Body of pancreas (tissue), 4 donors: ENCODE measurements around the gene NPAT.

Experiments
- POLR2A ChIP-seq, 3 donors: fragments of 450-650 bp; IDR thresholded peaks; one replicate each; pipeline ENCODE4 v1.6.1; 2016; ENCODE audit warnings: antibody characterized with exemption in 3 of 3, mild to moderate bottlenecking in 2 of 3
- TF ChIP-seq, protein P1 (sequence below), 7 experiments: fragments of 450-650 bp in 4 of 7; fragments of 200-600 bp in 3 of 7; sonication (generic) in 3 of 7; IDR thresholded peaks; one replicate each; pipeline ENCODE4 v1.5.1; 2016 to 2019; ENCODE audit warnings: antibody characterized with exemption in 7 of 7

DNA sequence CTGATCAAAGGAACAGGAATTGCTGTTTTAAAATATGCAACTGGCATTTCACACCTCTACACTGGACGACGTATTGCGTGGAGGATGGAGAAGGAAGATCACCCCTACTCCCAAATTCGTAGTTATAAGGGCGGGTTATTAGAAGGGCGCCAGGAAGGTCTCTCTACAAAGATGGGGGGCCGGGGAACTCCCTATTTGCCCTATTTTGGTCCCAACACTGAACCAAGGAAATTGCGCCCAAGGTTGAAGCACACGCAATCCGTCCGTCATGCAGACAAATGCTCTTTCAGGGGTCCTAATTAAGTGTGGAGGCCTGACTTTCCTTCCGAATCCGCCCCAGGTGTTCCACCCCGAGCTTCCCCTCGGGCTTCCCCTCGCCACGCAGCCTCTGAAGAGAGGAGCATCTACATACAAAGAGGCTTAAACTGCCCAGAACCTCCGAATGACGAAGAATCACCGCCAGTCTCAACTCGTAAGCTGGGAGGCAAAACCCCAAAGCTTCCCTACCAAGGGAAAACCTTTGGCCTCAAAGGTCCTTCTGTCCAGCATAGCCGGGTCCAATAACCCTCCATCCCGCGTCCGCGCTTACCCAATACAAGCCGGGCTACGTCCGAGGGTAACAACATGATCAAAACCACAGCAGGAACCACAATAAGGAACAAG is 396 bp downstream of the NPAT start:
- TF ChIP-seq, protein P1, sequence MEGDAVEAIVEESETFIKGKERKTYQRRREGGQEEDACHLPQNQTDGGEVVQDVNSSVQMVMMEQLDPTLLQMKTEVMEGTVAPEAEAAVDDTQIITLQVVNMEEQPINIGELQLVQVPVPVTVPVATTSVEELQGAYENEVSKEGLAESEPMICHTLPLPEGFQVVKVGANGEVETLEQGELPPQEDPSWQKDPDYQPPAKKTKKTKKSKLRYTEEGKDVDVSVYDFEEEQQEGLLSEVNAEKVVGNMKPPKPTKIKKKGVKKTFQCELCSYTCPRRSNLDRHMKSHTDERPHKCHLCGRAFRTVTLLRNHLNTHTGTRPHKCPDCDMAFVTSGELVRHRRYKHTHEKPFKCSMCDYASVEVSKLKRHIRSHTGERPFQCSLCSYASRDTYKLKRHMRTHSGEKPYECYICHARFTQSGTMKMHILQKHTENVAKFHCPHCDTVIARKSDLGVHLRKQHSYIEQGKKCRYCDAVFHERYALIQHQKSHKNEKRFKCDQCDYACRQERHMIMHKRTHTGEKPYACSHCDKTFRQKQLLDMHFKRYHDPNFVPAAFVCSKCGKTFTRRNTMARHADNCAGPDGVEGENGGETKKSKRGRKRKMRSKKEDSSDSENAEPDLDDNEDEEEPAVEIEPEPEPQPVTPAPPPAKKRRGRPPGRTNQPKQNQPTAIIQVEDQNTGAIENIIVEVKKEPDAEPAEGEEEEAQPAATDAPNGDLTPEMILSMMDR (IDR thresholded peaks at IDR 0.05) = no peak
- TF ChIP-seq POLR2A (IDR thresholded peaks at IDR 0.05) = peak in 1 of 3 donors; percentile 76
